Epithelial cell of proximal tubule (primary cell): ENCODE measurements around the gene ADGRB3. TPM values are rescaled to one million over a fixed set of nuclear protein-coding genes. Genes with fewer than 3 reads are reported as not detected.

Experiments used
- DNase-seq: peaks from one replicate; pipeline ENCODE4 v3.0.0-alpha.2; 2011; ENCODE audit warnings: low read depth
- H3K4me3 ChIP-seq: 2 replicates; pipeline ENCODE4 v1.5.1; 2011; ENCODE audit warnings: low read depth, mild to moderate bottlenecking, low read length
- CTCF ChIP-seq: conservative IDR thresholded peaks from 2 replicates; pipeline ENCODE4 v1.5.1; 2012; ENCODE audit warnings: low read depth, mild to moderate bottlenecking, low read length
- total RNA-seq: library from RNA; depleted of rRNA; stranded (reverse); fragments of >200 nt; gene quantifications from 2 replicates; pipeline ENCODE4 v1.2.3, GENCODE V29; 2015

The ADGRB3 gene
- total RNA-seq, 1 donor from 2014 or later: 4.7 TPM

- no peak for TF ChIP-seq CTCF
- DNase-seq: no peak
- no peak overlapping the region for H3K4me3 ChIP-seq
Observed at GRCh38 chr6:68826501-68826900, 191.4 kb downstream of the ADGRB3 start.

- no peak for DNase-seq
- TF ChIP-seq CTCF: no peak
- no peak overlapping the region for H3K4me3 ChIP-seq
Observed at GRCh38 chr6:68834551-68834950, 199.5 kb downstream of the ADGRB3 start.

GRCh38 chr6:68838571-68838970 is 203.5 kb downstream of the ADGRB3 start:
- no peak for TF ChIP-seq CTCF
- H3K4me3 ChIP-seq: no peak overlapping the region
- DNase-seq: no peak

GRCh38 chr6:68852791-68853190 is 217.7 kb downstream of the ADGRB3 start:
- no peak for DNase-seq
- TF ChIP-seq CTCF: no peak
- no peak overlapping the region for H3K4me3 ChIP-seq

GRCh38 chr6:68859233-68859632 is 224.2 kb downstream of the ADGRB3 start:
- no peak overlapping the region for H3K4me3 ChIP-seq
- no peak for DNase-seq
- no peak for TF ChIP-seq CTCF

- no peak for DNase-seq
- TF ChIP-seq CTCF: no peak
- H3K4me3 ChIP-seq: no peak overlapping the region
Observed at GRCh38 chr6:68868646-68869045, 233.6 kb downstream of the ADGRB3 start.

GRCh38 chr6:68873236-68873635 is 238.2 kb downstream of the ADGRB3 start:
- DNase-seq: no peak
- H3K4me3 ChIP-seq: no peak overlapping the region
- TF ChIP-seq CTCF: no peak
